Cardiac septum (tissue), 1 donor: ENCODE data around the gene RNASE9. TPM values are rescaled to one million over a fixed set of nuclear protein-coding genes. Genes with fewer than 3 reads are reported as not detected.
"Not testable (repeated sequence)": the region's sequence is repeated elsewhere in the genome, so short reads cannot be mapped to it uniquely, and the experiment has no call there.

Source experiments
- DNase-seq: peaks from one replicate; pipeline ENCODE4 v3.0.0-alpha.2; 2020; ENCODE audit warnings: low spot score
- intact Hi-C: fragments of 100-400 bp; cut with DNase I; formaldehyde crosslinking; loops from one replicate; pipeline ENCODE4 v1.14.0; 2022
- total RNA-seq: library from RNA; stranded (reverse); fragmentation: NEBNext Ultra II Directional; extraction: Animal tissue kit (Norgen Biotek cat#: 25700); gene quantifications from one replicate; pipeline ENCODE4 v1.2.1, GENCODE V29; 2021
- donor health status: DM: no; HTN: no; CAD: no.

Gene RNASE9
- total RNA-seq, 1 donor from 2014 or later = not detected

- no peak for DNase-seq
- intact Hi-C loops = no loop called here
Observed at GRCh38 chr14:20580242-20580641, 19.4 kb upstream of the RNASE9 start.

GRCh38 chr14:20578784-20579502 is 18.1 kb upstream of the RNASE9 start:
- intact Hi-C loops = no loop called here
- DNase-seq = no peak

GRCh38 chr14:20578325-20578724 is 17.5 kb upstream of the RNASE9 start:
- no peak for DNase-seq
- intact Hi-C loops = no loop called here

GRCh38 chr14:20572382-20572990 is 11.6 kb upstream of the RNASE9 start:
- intact Hi-C loops, DNase-seq: not testable (repeated sequence)

- DNase-seq, intact Hi-C loops: not testable (repeated sequence)
Observed at GRCh38 chr14:20570720-20571119, 9.9 kb upstream of the RNASE9 start.

- intact Hi-C loops = not testable (repeated sequence)
Observed at GRCh38 chr14:20569865-20570264, 9.0 kb upstream of the RNASE9 start.

GRCh38 chr14:20569066-20569465 is 8.2 kb upstream of the RNASE9 start:
- DNase-seq = no peak
- intact Hi-C loops = no loop called here

More at GRCh38 chr14:20569865-20570264, 9.0 kb upstream of the RNASE9 start:
- DNase-seq = not testable (repeated sequence)

- intact Hi-C loops = no loop called here
- DNase-seq = no peak
Observed at GRCh38 chr14:20568393-20568792, 7.5 kb upstream of the RNASE9 start.

GRCh38 chr14:20567199-20567598 is 6.4 kb upstream of the RNASE9 start:
- intact Hi-C loops = not testable (repeated sequence)

GRCh38 chr14:20564501-20564997 is 3.7 kb upstream of the RNASE9 start:
- DNase-seq = no peak
- intact Hi-C loops = no loop called here

More at GRCh38 chr14:20567199-20567598, 6.4 kb upstream of the RNASE9 start:
- DNase-seq = not testable (repeated sequence)

GRCh38 chr14:20563971-20564370 is 3.1 kb upstream of the RNASE9 start:
- DNase-seq = no peak
- intact Hi-C loops = no loop called here

GRCh38 chr14:20559461-20559904 is 1.4 kb downstream of the RNASE9 start:
- no peak for DNase-seq
- intact Hi-C loops = no loop called here

- no peak for DNase-seq
- intact Hi-C loops = no loop called here
Observed at GRCh38 chr14:20557212-20557542, 3.7 kb downstream of the RNASE9 start.

GRCh38 chr14:20556500-20557211 is 4.2 kb downstream of the RNASE9 start:
- no peak for DNase-seq
- intact Hi-C loops = no loop called here

GRCh38 chr14:20555845-20556244 is 5.0 kb downstream of the RNASE9 start:
- intact Hi-C loops = no loop called here
- no peak for DNase-seq

- intact Hi-C loops = no loop called here
- no peak for DNase-seq
Observed at GRCh38 chr14:20553024-20553423, 7.8 kb downstream of the RNASE9 start.

GRCh38 chr14:20551606-20552005 is 9.2 kb downstream of the RNASE9 start:
- intact Hi-C loops = no loop called here
- no peak for DNase-seq

- intact Hi-C loops = no loop called here
- no peak for DNase-seq
Observed at GRCh38 chr14:20550926-20551325, 9.9 kb downstream of the RNASE9 start.

GRCh38 chr14:20548414-20549158 is 12.3 kb downstream of the RNASE9 start:
- intact Hi-C loops = no loop called here
- DNase-seq = no peak

GRCh38 chr14:20546877-20547276 is 14.0 kb downstream of the RNASE9 start:
- no peak for DNase-seq
- intact Hi-C loops = no loop called here
